K562 (cell line): ENCODE measurements around the gene ADK. TPM values are rescaled to one million over a fixed set of nuclear protein-coding genes. Genes with fewer than 3 reads are reported as not detected.

ENCODE experiments used
- ATAC-seq: fragments of 200-7000 bp; cut with Tn5 transposase; 3 replicates; pipeline ENCODE4 v1.9.1; 2020; ENCODE audit warnings: moderate library complexity
- BruUV-seq: library from RNA; stranded (reverse); fragments of 400-500 nt; replicated peaks from 2 replicates; lab custom pipeline; 2021; lab: Mats Ljungman, UMichigan
- CTCF ChIA-PET: fragments of 300-600 bp; formaldehyde crosslinking; extraction: SDS; loops from one replicate; lab custom pipeline; 2021; ENCODE audit warnings: low intra/inter-chr PET ratio; lab: Yijun Ruan, JAX
- POLR2A ChIA-PET: fragments of 300-600, 350-650 bp; sonication (Branson Sonifier 250); formaldehyde crosslinking; extraction: SDS; loops from one replicate; lab custom pipeline; 2021; ENCODE audit warnings: antibody characterized with exemption, inconsistent platforms; lab: Yijun Ruan, JAX
- DNase-seq, 4 experiments: peaks; one replicate each; pipeline versions ENCODE4 v3.0.0 to v3.0.0-alpha.2; 2011 to 2018; ENCODE audit warnings: low spot score in 3 of 4, mixed read lengths in 3 of 4; ENCODE audit errors: extremely low read depth in 1 of 4
- FAIRE-seq: peaks from 2 replicates; lab custom pipeline; 2011; peaks lifted over from hg19 to GRCh38; lab: Jason Lieb, UNC
- H2AFZ ChIP-seq: 2 replicates; pipeline ENCODE4 v1.6.0; 2011; ENCODE audit warnings: low read depth, low read length, control low read depth, inconsistent platforms
- H3K27ac ChIP-seq: fragments of 200-600 bp; 3 replicates; pipeline ENCODE4 v1.8.0; 2011; ENCODE audit warnings: low read depth, mild to moderate bottlenecking, control low read depth, inconsistent platforms, low read length, moderate library complexity, mixed read lengths; ENCODE audit errors: extremely low read depth
- H3K27me3 ChIP-seq, 2 experiments: fragments of 300-600 bp in 1 of 2; 2 replicates in 1 of 2; 3 replicates in 1 of 2; pipeline versions ENCODE4 v1.6.0 to v1.8.0; 2011; ENCODE audit warnings: inconsistent platforms in 2 of 2, low read length in 2 of 2, mild to moderate bottlenecking in 1 of 2, mixed read lengths in 1 of 2, moderate library complexity in 1 of 2; ENCODE audit not compliant: control insufficient read depth in 2 of 2, insufficient read depth in 2 of 2
- H3K36me3 ChIP-seq: fragments of 300-600 bp; 3 replicates; pipeline ENCODE4 v1.8.0; 2011; ENCODE audit warnings: mild to moderate bottlenecking, low read length, inconsistent platforms; ENCODE audit not compliant: control insufficient read depth, insufficient read depth
- H3K4me1 ChIP-seq, 2 experiments: fragments of 200-600 bp in 1 of 2; replicated peaks in 1 of 2; 2 replicates in 1 of 2; 3 replicates in 1 of 2; pipeline versions ENCODE4 v1.5.1 to v1.8.0; 2011; ENCODE audit warnings: inconsistent platforms in 2 of 2, low read length in 2 of 2, mild to moderate bottlenecking in 1 of 2, mixed read lengths in 1 of 2, moderate library complexity in 1 of 2; ENCODE audit not compliant: control insufficient read depth in 2 of 2, insufficient read depth in 2 of 2
- H3K4me2 ChIP-seq: 2 replicates; pipeline ENCODE4 v1.6.1; 2011; ENCODE audit warnings: low read length, control low read depth, inconsistent platforms, mixed read lengths; ENCODE audit not compliant: insufficient read depth
- H3K4me3 ChIP-seq: fragments of 200-600 bp; sonication (generic), shearing (Covaris generic); 2 replicates; pipeline ENCODE4 v1.5.1; 2016; ENCODE audit warnings: control low read depth, inconsistent platforms
- H3K79me2 ChIP-seq: fragments of 200-600 bp; 3 replicates; pipeline ENCODE4 v1.8.0; 2011; ENCODE audit warnings: low read length, inconsistent platforms; ENCODE audit not compliant: control insufficient read depth, insufficient read depth
- H3K9ac ChIP-seq, 2 experiments: 2 replicates each; pipeline versions ENCODE4 v1.6.0 to v1.6.1; 2011; ENCODE audit warnings: low read depth in 2 of 2, low read length in 2 of 2, control low read depth in 1 of 2, inconsistent platforms in 1 of 2, mild to moderate bottlenecking in 1 of 2, mixed read lengths in 1 of 2; ENCODE audit not compliant: insufficient read depth in 1 of 2
- H3K9me1 ChIP-seq: one replicate; pipeline ENCODE4 v1.6.0; 2011; ENCODE audit warnings: inconsistent platforms, mild to moderate bottlenecking, low read length, moderate library complexity; ENCODE audit not compliant: control insufficient read depth, insufficient read depth
- H3K9me3 ChIP-seq: replicated peaks from 2 replicates; pipeline ENCODE4 v1.5.1; 2011; ENCODE audit warnings: low read depth, low read length, inconsistent platforms; ENCODE audit not compliant: control insufficient read depth, insufficient read depth
- H4K20me1 ChIP-seq: replicated peaks from 2 replicates; pipeline ENCODE4 v1.6.1; 2011; ENCODE audit warnings: low read length, inconsistent platforms, mixed read lengths; ENCODE audit not compliant: control insufficient read depth, insufficient read depth
- CC2D1A ChIP-seq: fragments of 450-650 bp; IDR thresholded peaks from 2 replicates; pipeline ENCODE4 v1.6.1; 2017; ENCODE audit warnings: mild to moderate bottlenecking
- CCAR2 ChIP-seq: fragments of 200-400 bp; formaldehyde crosslinking; IDR thresholded peaks from 2 replicates; pipeline ENCODE4 v1.6.1; 2017; ENCODE audit warnings: mild to moderate bottlenecking, low read depth, low read length
- CREM ChIP-seq: IDR thresholded peaks from 2 replicates; pipeline ENCODE4 v1.6.1; 2014; ENCODE audit warnings: antibody characterized with exemption, low read depth
- FOXJ2 ChIP-seq: fragments of 200-800 bp; sonication (Bioruptor generic); IDR thresholded peaks from 2 replicates; pipeline ENCODE4 v1.6.1; 2016; ENCODE audit warnings: missing genetic modification characterization, missing compliant biosample characterization
- HEY1 ChIP-seq: fragments of 250-450 bp; sonication (Bioruptor Pico); IDR thresholded peaks from 2 replicates; pipeline ENCODE4 v1.5.0; 2020; ENCODE audit warnings: mild to moderate bottlenecking, moderate library complexity, borderline replicate concordance
- KAT2B ChIP-seq: IDR thresholded peaks from one replicate; pipeline ENCODE4 v1.6.1; 2012; ENCODE audit warnings: low read depth, mild to moderate bottlenecking, control low read depth, inconsistent platforms, low read length, moderate library complexity
- KHSRP ChIP-seq: fragments of 450-650 bp; IDR thresholded peaks from 2 replicates; pipeline ENCODE4 v1.6.1; 2017
- KLF1 ChIP-seq: fragments of 450-650 bp; IDR thresholded peaks from 2 replicates; pipeline ENCODE4 v1.6.1; 2016; ENCODE audit warnings: missing genetic modification characterization, missing compliant biosample characterization
- LEF1 ChIP-seq: fragments of 450-650 bp; IDR thresholded peaks from 2 replicates; pipeline ENCODE4 v1.6.1; 2016; ENCODE audit warnings: mild to moderate bottlenecking
- SRSF9 ChIP-seq: fragments of 200-400 bp; formaldehyde crosslinking; IDR thresholded peaks from 2 replicates; pipeline ENCODE4 v1.6.1; 2017; ENCODE audit warnings: low read depth, low read length, borderline replicate concordance
- TOE1 ChIP-seq, 2 experiments: fragments of 450-650 bp in 1 of 2; sonication (generic) in 1 of 2; formaldehyde crosslinking in 1 of 2; IDR thresholded peaks; 2 replicates each; pipeline versions ENCODE4 v1.7.1 to v1.8.0; 2016 to 2022; ENCODE audit warnings: borderline replicate concordance in 2 of 2, mild to moderate bottlenecking in 2 of 2, antibody characterized with exemption in 1 of 2, inconsistent platforms in 1 of 2, low read depth in 1 of 2, missing genetic modification reagents in 1 of 2, moderate library complexity in 1 of 2
- ZNF133 ChIP-seq: fragments of 250-450 bp; sonication (Bioruptor Pico); IDR thresholded peaks from 2 replicates; pipeline ENCODE4 v1.4.0; 2020; ENCODE audit warnings: mild to moderate bottlenecking
- ZNF175 ChIP-seq: fragments of 200-800 bp; sonication (Bioruptor generic); IDR thresholded peaks from 2 replicates; pipeline ENCODE4 v1.6.1; 2016; ENCODE audit warnings: low read depth, mild to moderate bottlenecking, missing genetic modification characterization, missing compliant biosample characterization
- ZNF384 ChIP-seq: IDR thresholded peaks from 2 replicates; pipeline ENCODE4 v1.6.1; 2012; ENCODE audit warnings: low read depth, low read length, improper control_type of control experiment
- ZNF444 ChIP-seq: fragments of 250-450 bp; sonication (Bioruptor Pico); IDR thresholded peaks from 2 replicates; pipeline ENCODE4 v1.4.0; 2020; ENCODE audit warnings: mild to moderate bottlenecking, moderate library complexity
- ZNF586 ChIP-seq: fragments of 450-650 bp; formaldehyde crosslinking; conservative IDR thresholded peaks from 2 replicates; pipeline ENCODE4 v1.4.0; 2020; ENCODE audit warnings: mild to moderate bottlenecking, moderate library complexity
- ZNF644 ChIP-seq: fragments of 200-800 bp; sonication (Bioruptor generic); IDR thresholded peaks from 2 replicates; pipeline ENCODE4 v1.6.1; 2016; ENCODE audit warnings: low read depth, missing genetic modification characterization, missing compliant biosample characterization
- WGBS: fragments of 100-300 bp; shearing (Covaris generic); methylation state at CpG from one replicate; pipeline ENCODE4 v1.1.6; 2016; ENCODE audit warnings: low coverage, mixed read lengths; ENCODE audit not compliant: insufficient coverage; ENCODE audit errors: missing lambda C conversion rate; 5-methylcytosine and 5-hydroxymethylcytosine counted together
- in situ Hi-C: fragments of 300-500 bp; cut with MboI; formaldehyde crosslinking; loops from 4 replicates; pipeline ENCODE4 v1.15.0; 2018; ENCODE audit warnings: inconsistent platforms, mixed read lengths
- intact Hi-C: fragments of 100-400 bp; cut with micrococcal nuclease; formaldehyde crosslinking; loops from 2 replicates; pipeline ENCODE4 v1.14.2; 2022
- polyA plus RNA-seq, 8 experiments: library from polyadenylated mRNA; depleted of rRNA in 4 of 8; stranded (reverse) in 5 of 8; unstranded in 3 of 8; fragments of >200 nt; fragmentation: Nextera tagmentation in 2 of 8; fragmentation: Illumina TruSeq in 1 of 8; extraction: Ambion mirVana in 2 of 8; extraction: Trizol in 1 of 8; gene quantifications; 2 replicates each; pipeline versions ENCODE4 v1.2.1 to v1.2.3, GENCODE V29; 2011 to 2014; ENCODE audit warnings: inconsistent platforms in 1 of 8, missing spikeins in 1 of 8
- total RNA-seq, 7 experiments: library from RNA; depleted of rRNA in 6 of 7; stranded (reverse); fragments of >200 nt in 6 of 7; fragmentation: Illumina TruSeq in 2 of 7; extraction: Trizol in 2 of 7; gene quantifications; 2 replicates each; pipeline versions ENCODE4 v1.2.1 to v1.2.3, GENCODE V29; 2011 to 2021; ENCODE audit warnings: low replicate concordance in 1 of 7

ADK gene
- total and polyA plus RNA-seq, 9 of the 15 experiments (the other 6 are each of a cell fraction or from before 2014, with no cell fraction given): 54.2 to 97.8 (median 73.6) TPM

DNA sequence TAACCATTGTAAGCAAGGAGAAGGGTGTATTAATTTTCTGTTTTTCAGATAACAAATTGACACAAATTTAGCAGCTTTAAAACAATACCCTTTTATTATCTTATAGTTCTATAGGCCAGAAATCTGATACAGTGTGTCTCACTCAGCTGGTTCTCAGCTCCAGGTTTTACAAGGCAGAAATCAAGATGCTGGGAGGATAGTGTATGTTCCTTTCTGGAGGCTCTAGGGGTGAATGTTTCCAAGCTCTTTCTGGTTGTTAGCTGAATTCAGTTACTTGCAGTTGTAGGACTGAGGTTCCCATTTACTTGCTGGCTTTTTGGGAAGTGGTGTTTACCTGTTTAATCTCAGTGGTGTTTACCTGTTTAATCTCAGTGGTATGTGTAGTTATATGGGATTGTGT is 125.4 kb downstream of the ADK start:
- H3K9me1 ChIP-seq: no peaks in the 10 kb centered on the region
- H3K36me3 ChIP-seq: no peaks in the 10 kb centered on the region
- no TSS peak for BruUV-seq
- ATAC-seq (peak; percentile 38; the same call in 2 of the 3 replicates), DNase-seq (no peak)
- no peak overlapping the region for H3K27ac ChIP-seq
- no peaks in the 10 kb centered on the region for H3K27me3 ChIP-seq
- CTCF ChIA-PET: no interaction called here
- H3K4me2 ChIP-seq: no peak overlapping the region
- no peak overlapping the region for H2AFZ ChIP-seq
- H3K79me2 ChIP-seq: no peaks in the 10 kb centered on the region; the same call in 2 of the 3 replicates
- no peak overlapping the region for H3K4me3 ChIP-seq
- in situ Hi-C loops: no loop called here
- POLR2A ChIA-PET: interaction anchor here (0.5 to 1.6 kb wide), 9 partner anchors 8 to 958 kb away, joined by 3 to 5 read pairs (median 3); no protein-coding TSS in a partner anchor
- no peak for TF ChIP-seq FOXJ2 (tag)
- no peak for TF ChIP-seq KLF1 (tag)
- no peak for TF ChIP-seq CC2D1A
- no peak for TF ChIP-seq ZNF586
- TF ChIP-seq, all 486 proteins: peak for 0
- intact Hi-C loops: no loop called here
- no peak overlapping the region for H3K9ac ChIP-seq
- no peaks in the 10 kb centered on the region for H3K4me1 ChIP-seq
- H4K20me1 ChIP-seq: no peaks in the 10 kb centered on the region
- H3K9me3 ChIP-seq: no peaks in the 10 kb centered on the region
- FAIRE-seq: no peak

DNA sequence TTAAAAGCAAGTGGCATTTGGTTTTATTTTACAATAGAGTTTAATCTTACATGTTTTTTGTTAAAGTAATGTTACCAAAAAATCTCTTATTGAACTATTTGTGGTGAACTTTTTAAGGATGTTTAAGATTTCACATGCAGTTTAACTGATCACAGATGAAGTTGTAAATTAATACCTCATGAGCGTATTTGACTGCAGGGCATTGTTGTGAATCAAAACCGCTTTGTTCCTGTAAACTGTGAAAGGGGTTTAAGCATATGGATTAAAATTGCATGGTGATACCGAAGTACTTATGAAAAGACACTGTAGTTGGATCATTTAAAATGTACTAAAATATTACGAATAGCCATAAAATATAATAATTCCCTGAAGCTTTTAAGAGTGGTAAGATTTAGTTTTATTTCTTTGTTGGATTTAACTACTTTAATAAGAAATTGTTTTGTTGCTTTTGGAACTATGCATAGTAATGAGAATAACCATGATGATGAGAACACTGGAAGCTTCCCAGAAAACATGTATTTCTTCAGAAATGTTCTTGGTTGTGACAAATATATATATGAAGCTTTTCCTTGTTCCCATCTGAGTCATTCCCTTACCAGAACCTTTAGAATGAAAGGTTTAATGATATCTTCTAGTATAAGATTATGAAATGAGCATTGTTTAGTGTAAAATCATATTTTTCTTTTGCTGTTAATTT is 131.3 kb downstream of the ADK start:
- ATAC-seq: no peak
- Histone ChIP-seq H3K79me2 (no peaks in the 10 kb centered on the region), H3K9me1 (no peaks in the 10 kb centered on the region), H3K4me2 (no peak overlapping the region), H3K9ac (no peak overlapping the region), H3K4me1 (no peaks in the 10 kb centered on the region), H3K27ac (no peak overlapping the region), H3K4me3 (no peak overlapping the region), H3K27me3 (no peaks in the 10 kb centered on the region), H4K20me1 (no peaks in the 10 kb centered on the region)
- WGBS: 92% methylated on average over 4 of the region's 4 CpGs
- in situ Hi-C loops: no loop called here
- POLR2A ChIA-PET: no interaction called here
- CTCF ChIA-PET: no interaction called here
- no TSS peak for BruUV-seq
- intact Hi-C loops: no loop called here
- TF ChIP-seq ZNF133 (CRISPR knock-in tag) (no peak), ZNF175 (CRISPR knock-in tag) (no peak), CCAR2 (no peak), ZNF644 (tag) (no peak), KAT2B (no peak), TOE1 (IDR thresholded peaks at IDR 0.05; ENCODE audit: borderline replicate concordance) (no peak), TOE1 (CRISPR knock-in tag; IDR thresholded peaks at IDR 0.05; ENCODE audit: borderline replicate concordance, low read depth) (no peak), CREM (no peak), ZNF384 (no peak), KHSRP (no peak), LEF1 (no peak), ZNF444 (CRISPR knock-in tag) (no peak), HEY1 (no peak), SRSF9 (no peak)
- TF ChIP-seq, all 486 proteins: peak for 0
- Histone ChIP-seq H3K9me3 (no peaks in the 10 kb centered on the region), H2AFZ (no peak overlapping the region), H3K36me3 (no peaks in the 10 kb centered on the region)
- no peak for DNase-seq
- FAIRE-seq: no peak
